Right renal cortex interstitium (tissue), 3 donors: ENCODE results near the gene YWHAG. TPM values are rescaled to one million over a fixed set of nuclear protein-coding genes. Genes with fewer than 3 reads are reported as not detected.

Experiments used
- DNase-seq, 3 donors: peaks; one replicate each; pipeline ENCODE4 v3.0.0-alpha.2; 2013; ENCODE audit warnings: low read depth in 3 of 3, low spot score in 2 of 3
- polyA plus RNA-seq, 3 donors: library from polyadenylated mRNA; unstranded; fragments of 120-200 nt; gene quantifications; one replicate each; pipeline ENCODE4 v1.2.1, GENCODE V29; 2013; ENCODE audit not compliant: insufficient read length in 3 of 3

The YWHAG gene
- polyA plus RNA-seq, 3 donors = 128 to 134 (median 130) TPM

GRCh38 chr7:76278540-76278939, 80.3 kb downstream of the YWHAG start:
- no peak for DNase-seq

Other genes with a start within 250 kb of the YWHAG start
- gene SRRM3, start 157.1 kb downstream of the YWHAG start, polyA plus RNA-seq = 1 to 10 TPM in 2 of 3 donors, under 1 TPM in 1; 0.86 to 2.3 (median 1.1) TPM
- gene HSPB1, start 56.3 kb downstream of the YWHAG start, polyA plus RNA-seq = 100 to 1,000 TPM; 112 to 172 (median 132) TPM
- gene SSC4D, start 50.7 kb upstream of the YWHAG start, polyA plus RNA-seq = 1 to 10 TPM; 3.1 to 6.5 (median 5.5) TPM
- 10 to 100 TPM in 1 of 3 donors, 1 to 10 TPM in 2; 2.1 to 10.1 (median 2.5) TPM for gene ZP3, start 66.0 kb upstream of the YWHAG start, polyA plus RNA-seq
- gene DTX2, start 102.7 kb upstream of the YWHAG start, polyA plus RNA-seq = 1 to 10 TPM; 5.4 to 6.4 (median 6.2) TPM
- 1 to 10 TPM in 2 of 3 donors, under 1 TPM in 1; 0.17 to 1.9 (median 1.4) TPM for gene UPK3B, start 151.6 kb upstream of the YWHAG start, polyA plus RNA-seq
- 1 to 10 TPM; 1.0 to 1.8 (median 1.3) TPM for gene SPDYE16, start 184.3 kb upstream of the YWHAG start, polyA plus RNA-seq